HL-60 (cell line): ENCODE results near the gene LRRC4C.

Source experiments
- CTCF ChIP-seq: IDR thresholded peaks from one replicate; pipeline ENCODE4 v1.5.1; 2011; ENCODE audit warnings: low read length, control low read depth, inconsistent platforms; ENCODE audit not compliant: insufficient read depth
- GABPA ChIP-seq: IDR thresholded peaks from 2 replicates; pipeline ENCODE4 v1.6.1; 2012; ENCODE audit warnings: low read depth
- POLR2AphosphoS5 ChIP-seq: IDR thresholded peaks from 2 replicates; pipeline ENCODE4 v1.6.1; 2012; ENCODE audit warnings: low read depth

- TF ChIP-seq POLR2AphosphoS5 (no peak), CTCF (no peak), GABPA (no peak)
These were observed 48.7 kb upstream of the LRRC4C start for GRCh38 chr11:41508121-41508520.
